Colon (tissue), 2 donors: ENCODE data around the gene SLC39A9.
"Not testable (repeated sequence)": the region's sequence is repeated elsewhere in the genome, so short reads cannot be mapped to it uniquely, and the experiment has no call there.

Experiments used
- FAIRE-seq: peaks from 2 replicates; lab custom pipeline; 2012; peaks lifted over from hg19 to GRCh38; lab: Jason Lieb, UNC
- donor health status: control.
- donor health status: control.

SLC39A9 gene

DNA sequence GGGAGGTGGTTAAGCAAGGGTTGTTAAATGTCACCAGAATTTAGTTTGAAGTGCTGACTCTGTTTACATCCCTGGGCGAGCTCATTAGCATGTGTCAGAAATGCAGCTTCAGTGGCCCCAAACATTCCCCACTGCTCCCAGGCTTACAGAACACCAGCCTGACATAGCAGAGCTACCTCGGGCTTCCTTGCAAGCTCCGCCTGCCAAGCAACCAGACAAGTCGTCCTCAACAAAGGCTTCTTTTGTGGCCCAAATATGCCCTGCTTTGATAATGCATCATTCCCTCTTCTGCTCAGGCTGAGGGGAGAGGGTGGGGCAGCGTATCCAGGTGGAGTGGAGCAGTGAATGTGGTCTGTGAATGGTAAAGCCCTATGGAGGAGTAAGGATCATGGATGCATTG lies 28.4 kb upstream of the SLC39A9 start:
- FAIRE-seq, result no peak

DNA sequence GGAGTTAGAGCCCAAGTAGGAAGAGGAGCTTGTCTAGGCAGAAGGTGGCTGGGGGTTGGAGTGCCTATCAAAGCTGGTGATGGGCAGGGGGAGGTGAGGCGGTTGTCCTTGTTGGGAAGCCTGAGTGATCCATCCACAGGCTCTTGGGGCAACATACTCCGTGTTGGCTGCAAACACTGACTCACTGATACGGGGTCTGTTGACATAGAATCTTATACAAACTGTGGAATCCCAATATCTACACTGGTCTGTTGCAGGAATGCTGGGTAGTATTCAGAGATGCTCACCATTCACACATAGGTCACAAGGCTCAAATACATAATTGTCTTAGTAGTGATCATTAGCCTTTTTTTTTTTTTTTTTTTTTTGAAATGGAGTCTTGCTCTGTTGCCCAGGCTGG lies 26.3 kb upstream of the SLC39A9 start:
- FAIRE-seq, result no peak

DNA sequence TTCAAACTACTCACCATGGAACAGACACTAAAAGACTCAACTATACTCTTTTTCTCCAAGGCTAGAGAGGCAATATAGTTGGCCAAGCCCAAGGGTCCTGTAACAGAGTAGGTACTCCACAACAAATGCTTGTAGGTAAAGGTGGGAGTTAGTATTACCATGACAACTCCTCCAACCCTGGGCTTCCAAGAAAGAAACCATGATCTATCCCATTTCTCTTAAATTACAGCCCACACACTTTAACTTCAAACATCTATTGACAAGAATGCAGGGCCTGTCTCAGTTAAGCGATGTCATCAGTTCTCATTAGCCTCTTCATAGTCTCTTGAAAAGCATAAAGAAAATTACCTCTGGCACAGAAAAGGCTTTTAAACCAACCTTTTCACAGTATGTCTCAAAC lies 25.4 kb upstream of the SLC39A9 start:
- no peak for FAIRE-seq

DNA sequence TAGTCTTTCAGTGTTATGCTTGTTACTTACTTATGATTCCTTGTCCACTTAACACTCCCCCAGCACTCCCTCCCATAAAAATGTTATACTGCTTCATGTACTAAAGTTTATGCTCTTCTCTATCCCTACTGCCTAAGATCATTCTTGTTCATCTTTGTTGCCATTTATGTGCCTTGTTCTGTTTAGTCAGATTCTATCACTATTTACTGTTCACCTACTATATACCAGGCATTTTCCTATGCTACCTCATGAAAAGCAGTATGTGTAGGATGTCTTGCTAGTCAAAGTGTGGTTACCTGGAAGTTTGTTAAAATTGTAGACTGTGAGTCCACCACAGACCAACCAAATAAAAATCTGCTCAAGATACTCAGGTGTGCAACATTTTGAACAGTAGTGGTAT lies 24.3 kb upstream of the SLC39A9 start:
- no peak for FAIRE-seq

DNA sequence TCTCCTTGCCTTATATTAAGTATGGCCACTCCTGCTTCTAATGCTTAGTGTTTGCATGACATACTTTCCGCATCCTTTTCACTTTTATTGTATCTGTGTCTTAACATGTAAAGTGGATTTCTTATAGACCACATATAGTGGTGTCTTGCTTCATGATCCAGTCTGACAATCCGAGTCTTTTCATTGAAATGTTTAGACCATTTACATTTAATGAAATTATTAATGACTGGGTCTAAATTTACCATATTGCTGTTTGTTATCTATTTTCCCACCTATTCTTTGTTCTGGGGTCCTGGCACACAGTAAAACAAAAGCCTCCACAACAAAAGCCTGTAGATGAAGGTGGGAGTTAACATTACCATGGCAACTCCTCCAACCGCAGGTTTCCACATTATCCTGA lies 23.3 kb upstream of the SLC39A9 start:
- no peak for FAIRE-seq

DNA sequence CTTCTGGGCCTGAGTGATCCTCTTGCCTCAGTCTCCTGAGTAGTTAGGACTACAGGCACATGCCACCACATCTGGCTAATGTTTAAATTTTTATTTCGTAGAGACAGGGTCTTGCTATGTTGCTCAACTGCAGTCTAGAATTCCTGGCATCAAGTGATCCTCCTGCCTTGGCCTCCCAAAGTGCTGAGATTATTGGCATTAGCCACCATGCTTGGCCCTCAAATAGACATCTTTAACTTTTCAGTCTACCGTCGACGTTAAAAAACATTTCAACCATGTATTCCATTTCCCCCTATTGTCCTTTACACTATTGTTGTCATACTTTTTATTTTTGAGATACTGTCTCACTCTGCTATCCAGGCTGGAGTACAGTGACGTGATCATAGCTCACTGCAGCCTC lies 22.8 kb upstream of the SLC39A9 start:
- no peak for FAIRE-seq

DNA sequence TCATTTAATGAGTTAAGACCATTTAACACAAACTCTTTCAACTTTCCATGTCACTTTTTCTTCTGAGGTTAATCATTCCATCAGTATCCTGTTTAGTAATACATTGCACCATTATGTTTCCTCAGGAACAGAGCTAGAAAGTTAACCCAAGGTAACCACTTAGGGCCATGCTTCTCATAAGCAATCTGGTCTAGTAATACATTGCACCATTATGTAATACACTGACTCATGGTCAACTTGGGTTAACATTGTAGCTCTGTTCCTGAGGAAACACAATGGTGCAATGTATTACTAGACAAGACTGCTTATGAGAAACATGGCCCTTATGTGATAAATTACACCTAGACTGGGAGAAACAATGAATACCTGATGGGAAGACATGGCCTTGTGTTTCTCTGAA lies 22.1 kb upstream of the SLC39A9 start:
- FAIRE-seq, result no peak

DNA sequence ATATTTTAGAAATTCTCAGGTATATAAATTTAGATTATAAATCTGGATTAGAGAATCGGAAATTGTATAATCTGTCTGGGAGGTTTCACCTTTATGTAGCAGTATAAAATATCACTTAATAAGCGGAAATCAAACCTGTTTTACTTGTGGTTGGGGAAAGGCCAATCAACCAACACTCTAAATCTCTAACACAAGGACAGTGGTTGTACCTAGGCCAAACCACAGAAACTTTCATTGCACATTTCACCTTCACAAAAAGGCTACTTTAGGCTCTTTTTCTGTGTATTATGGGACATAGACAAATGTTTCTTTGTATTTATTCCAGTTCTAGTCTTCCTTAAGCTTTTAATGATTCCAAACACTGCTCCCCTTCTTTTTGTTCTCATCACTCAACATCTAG lies 20.2 kb upstream of the SLC39A9 start:
- no peak for FAIRE-seq

DNA sequence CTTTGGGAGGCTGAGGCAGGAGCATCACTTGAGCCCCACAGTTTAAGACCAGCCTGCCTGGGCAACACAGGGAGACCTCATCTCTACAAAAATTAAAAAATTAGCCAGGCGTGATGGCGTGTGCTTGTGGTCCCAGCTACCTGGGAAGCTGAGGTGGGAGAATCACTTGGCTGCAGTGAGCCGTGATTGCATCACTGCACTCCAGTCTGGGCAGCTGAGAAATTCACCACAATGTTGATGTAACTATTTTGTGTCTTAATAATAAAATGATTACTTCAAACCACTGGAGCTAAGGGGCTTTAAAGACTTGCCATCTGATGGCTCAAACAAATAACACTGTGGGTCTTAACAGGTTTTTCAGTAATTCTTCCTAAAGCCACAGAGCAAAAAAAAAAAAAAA lies 11.2 kb upstream of the SLC39A9 start:
- no peak for FAIRE-seq

DNA sequence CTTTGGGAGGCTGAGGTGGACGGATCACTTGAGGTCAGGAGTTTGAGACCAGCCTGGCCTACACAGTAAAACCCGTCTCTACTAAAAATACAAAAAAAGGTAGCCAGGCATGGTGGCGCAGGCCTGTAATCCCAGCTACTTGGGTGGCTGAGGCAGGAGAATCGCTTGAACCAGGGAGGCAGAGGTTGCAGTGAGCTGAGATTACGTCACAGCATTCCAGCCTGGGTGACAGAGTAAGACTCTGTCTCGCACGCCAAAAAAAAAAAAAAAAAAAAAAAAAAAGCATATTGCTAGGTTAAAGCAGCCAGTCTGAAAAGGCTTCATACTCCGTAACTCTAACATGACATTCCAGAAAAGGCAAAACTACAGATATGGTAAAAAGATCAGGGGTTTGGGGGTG lies 7.1 kb upstream of the SLC39A9 start:
- not testable (repeated sequence) for FAIRE-seq

DNA sequence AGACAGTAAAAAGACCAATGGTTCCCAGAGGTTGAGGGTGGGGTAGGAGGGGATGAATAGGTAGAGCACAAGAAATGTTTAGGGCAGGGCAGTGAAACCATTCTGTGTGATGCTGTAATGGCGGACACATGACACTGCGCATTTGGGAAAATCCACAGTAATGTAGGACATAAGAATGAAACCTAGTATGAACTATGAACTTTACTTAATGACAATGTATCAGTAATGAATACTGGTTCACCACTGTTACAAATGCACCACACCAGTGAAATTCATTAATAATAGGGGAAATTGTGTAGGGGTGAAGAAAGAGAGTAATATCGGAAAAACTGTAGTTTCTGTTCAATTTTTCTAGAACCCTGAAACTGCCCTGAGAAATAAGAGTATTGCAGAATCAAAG lies 6.0 kb upstream of the SLC39A9 start:
- FAIRE-seq, result no peak

DNA sequence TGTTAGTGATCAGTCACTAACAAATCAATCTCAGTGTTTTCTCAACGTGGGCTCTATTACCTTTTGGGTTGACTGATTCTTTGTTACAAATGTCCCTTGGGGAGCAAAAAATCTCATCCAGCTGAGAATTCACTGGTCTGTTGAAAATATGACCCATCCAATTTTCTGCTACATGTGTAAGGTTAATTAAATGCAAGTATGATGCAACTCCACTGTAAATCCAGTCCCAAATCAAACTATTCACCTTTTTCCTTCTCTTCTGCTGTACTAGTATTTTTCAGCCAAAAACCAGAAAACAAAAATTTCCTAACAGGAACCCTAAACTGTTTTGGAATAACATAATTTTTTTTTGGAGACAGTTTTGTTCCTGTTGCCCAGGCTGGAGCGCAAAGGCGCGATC lies 2.6 kb upstream of the SLC39A9 start:
- no peak for FAIRE-seq

DNA sequence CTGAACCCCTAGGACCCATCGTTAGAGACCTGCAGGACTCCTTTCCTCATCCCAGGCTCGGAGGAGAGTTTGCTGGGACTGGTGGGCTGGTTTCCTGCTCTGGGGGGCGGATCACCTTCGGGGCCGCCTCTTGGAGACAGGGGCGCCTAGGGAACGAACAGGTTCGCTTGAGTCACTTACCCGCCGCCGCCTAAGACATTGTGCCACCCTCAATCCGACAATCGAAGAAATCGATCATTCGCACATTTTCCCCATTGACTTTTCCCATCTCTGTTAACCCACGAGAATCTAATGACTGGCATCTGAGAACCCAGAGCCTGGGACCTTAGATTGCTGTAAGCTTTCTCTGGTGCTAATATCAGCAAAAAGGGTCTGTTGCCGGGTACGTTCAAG lies 322 bp downstream of the SLC39A9 start:
- no peak for FAIRE-seq

DNA sequence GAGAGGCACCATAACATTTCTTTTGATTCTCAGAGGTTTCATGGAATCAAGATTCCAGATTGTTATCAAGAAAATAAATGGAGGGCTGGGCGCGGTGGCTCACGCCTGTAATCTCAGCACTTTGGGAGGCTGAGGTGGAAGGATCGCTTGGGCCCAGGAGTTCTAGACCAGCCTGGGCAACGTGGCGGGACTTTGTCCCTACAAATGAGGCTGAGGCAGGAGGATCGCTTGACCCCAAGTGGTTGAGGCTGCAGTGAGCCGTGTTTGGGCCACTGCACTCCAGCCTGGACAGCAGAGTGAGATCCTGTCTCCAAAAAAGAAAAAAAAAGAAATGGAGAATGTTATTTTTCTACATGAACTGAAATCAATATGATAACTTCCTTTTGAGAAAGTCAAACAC lies 1.3 kb downstream of the SLC39A9 start:
- FAIRE-seq, result no peak

DNA sequence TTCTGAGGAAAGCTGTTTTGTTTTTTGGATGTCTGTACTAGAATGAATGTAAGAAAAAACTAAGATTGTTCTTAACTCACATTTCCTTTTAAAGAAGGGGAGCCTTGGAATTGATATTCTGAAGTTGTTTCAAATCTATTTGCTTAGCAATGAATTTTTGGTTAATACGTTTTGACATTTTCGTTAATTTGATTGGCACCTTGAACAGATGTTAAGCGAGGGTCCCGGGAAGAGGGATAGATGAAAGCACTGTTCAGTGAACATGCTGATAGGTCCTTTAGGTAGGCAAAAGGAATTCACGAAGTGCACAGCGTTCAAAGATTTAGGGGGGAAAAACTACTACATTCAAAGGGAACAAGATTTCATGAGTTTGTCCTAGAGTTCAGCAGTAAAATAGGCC lies 1.7 kb downstream of the SLC39A9 start:
- no peak for FAIRE-seq

DNA sequence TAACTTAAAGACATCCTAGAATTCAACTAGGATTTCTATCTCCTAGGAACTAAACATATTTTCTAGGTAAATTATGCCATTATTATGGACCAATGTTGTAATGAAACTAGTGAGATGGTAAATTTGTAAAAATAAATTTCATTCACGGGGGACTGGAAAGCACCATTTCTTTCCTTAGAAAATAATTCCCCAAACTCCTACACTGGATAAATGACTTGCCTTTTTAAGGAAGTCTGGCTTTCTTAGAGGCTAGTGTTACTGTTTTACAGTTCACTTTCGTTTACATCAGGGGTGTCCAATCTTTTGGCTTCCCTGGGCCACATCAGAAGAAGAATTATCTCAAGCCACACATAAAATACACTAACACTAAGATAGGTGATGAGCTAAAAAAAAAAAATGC lies 3.3 kb downstream of the SLC39A9 start:
- FAIRE-seq, result no peak

DNA sequence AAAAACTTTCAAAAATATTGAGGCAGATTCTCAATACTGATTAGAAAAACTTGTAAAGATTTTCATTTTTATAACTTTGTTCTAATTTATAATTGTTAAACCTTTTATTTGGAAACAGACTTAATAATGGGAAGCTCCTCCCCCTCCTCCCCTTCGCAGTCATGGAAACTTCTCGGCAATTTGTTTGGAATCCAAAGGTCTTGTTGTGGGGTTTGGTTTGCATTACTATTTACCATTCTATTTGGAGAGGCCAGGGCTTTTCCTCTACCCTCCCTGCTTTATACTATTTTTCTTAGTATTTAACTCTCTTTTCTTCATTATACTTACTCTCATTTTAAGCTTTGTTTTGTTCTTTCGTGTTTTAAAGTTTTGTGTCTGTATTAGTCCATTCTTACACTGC lies 6.0 kb downstream of the SLC39A9 start:
- no peak for FAIRE-seq

DNA sequence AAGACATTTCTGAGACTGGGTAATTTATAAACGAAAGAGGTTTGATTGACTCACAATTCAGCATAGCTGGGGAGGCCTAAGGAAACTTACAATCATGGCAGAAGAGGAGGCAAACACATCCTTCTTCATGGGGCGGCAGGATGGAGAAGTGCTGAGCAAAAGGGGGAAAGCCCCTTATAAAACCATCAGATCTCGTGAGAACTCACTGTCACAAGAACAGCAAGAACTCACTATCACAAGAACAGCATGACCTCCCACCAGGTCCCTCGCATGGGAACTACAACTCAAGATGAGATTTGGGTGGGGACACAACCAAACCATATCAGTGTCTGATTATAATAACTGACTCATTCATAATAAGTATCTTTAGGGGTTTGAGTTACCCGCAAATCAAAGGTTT lies 6.4 kb downstream of the SLC39A9 start:
- FAIRE-seq, result no peak

DNA sequence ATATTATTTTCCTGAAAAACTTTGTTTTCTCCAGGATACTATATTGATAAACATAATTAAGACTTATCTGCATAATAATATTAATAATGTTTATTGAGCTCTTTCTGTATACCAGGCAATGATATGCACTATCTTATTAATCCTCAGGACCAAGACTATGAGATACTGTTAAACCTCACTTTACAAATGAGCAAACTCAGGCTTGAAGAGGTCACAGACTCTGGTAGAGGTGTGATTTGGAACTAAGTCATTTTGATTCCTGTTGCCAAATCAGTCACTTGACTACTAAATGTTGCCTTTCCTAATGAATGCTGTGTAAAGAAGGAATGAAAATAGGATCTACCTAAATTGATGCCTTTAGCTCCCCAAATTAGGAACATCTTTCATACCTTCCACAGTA lies 7.3 kb downstream of the SLC39A9 start:
- no peak for FAIRE-seq

DNA sequence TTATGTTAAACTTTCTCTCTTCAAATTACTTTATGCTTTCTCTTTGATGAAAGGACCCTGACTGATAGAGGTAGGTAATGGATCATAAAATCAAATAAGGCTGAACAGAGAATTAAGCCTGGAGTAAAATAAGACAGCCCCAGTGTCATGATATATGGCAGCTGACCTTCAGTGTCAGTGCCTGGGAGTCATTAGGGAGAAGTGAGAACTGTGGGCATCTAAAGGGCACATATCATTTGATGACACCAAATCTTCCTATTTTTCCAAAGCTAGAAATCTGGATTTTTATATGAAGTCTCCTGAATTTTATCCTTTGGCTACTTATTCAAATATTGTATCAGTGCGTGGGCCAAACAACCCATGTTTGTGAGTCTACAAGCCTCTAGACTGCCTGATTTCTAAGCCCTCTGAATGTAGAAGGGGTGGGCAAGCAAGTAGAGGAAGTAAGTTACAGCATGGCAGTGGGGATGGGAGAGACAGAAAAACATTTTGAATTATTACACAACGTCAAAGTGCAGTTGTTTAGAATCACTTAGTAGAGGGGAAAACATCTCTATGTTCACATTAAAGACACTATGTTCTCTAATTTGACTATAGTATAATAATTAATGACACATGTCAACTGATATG lies 10.0 kb downstream of the SLC39A9 start:
- no peak for FAIRE-seq

DNA sequence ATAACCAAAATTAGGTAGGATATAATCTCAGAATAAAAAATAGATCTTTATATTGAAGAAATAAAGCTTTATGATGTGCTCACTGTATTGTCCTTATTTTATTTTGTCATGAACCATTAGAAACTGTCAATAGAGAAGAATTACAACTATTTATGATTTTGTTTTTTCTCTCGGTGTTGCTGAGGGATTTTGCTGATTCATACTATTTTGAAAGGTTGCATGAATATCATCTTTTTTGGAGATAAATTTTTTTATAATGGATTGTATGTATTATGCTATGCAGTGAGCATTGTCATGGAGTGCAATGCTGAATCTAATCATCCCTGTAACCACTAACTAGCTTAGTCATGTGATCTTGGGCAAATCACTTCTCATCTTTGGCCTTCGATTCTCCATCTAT lies 15.0 kb downstream of the SLC39A9 start:
- FAIRE-seq, result no peak

DNA sequence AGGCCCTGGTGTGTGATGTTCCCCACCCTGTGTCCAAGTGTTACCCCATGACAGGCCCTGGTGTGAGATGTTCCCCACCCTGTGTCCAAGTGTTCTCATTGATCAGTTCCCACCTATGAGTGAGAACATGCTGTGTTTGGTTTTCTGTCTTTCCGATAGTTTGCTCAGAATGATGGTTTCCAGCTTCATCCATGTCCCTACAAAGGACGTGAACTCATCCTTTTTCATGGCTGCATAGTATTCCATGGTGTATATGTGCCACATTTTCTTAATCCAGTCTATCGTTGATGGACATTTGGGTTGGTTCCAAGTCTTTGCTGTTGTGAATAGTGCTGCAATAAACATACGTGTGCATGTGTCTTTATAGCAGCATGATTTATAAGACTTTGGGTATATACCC lies 17.6 kb downstream of the SLC39A9 start:
- FAIRE-seq, result not testable (repeated sequence)

DNA sequence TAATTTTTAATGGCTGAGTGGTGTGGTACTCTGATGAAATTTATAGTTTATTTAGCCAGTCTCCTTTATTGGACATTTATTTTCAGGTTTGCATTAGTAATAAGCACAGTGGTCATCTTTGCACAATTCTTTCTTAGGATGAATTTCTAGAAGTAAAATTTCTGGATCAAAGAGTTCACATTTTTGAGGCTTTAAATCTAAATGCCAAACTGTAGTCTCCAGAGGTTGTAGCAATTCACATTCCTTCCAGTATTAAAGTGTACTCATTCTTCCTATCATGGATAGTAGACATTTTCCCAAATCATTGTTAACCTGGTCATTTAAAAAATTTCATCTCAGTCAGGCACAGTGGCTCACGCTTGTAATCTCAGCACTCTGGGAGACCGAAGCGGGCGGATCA lies 24.8 kb downstream of the SLC39A9 start:
- no peak for FAIRE-seq

DNA sequence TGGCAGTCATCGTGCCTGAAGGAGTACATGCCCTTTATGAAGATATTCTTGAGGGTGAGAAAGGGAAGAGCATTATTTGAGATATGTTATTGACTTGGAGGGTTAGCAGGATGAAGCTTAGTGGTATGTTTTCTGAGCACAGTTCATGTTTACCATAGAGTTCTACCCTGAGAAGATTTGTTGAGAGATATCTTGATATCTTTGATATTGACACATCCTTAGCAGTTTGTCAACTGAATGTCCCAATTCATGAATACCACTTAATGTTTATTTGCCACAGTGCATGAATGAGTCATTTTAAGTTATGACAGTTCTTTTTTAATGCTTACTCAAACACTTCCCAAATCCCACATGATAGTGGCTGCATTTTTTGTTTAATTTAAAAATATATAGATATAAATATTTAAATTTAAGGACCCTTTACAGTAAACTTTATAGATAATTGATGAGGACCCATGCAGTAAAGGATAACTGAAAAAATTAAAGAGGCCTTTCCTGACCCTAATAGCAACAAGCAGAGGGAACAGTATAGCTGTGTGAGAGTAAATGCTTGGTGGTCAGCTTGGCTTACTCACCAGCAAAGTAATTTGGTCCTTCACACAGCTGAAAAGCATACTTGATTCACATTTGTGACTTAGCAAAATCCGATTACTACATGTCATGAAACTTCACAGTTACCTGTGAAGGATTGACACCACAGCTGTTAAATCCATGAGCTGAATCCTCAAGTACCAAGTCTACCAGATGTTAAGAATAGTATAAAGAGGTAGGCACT lies 25.8 kb downstream of the SLC39A9 start:
- no peak for FAIRE-seq
